ENCODE results near the gene ZNF85. TPM values are rescaled to one million over a fixed set of nuclear protein-coding genes. Genes with fewer than 3 reads are reported as not detected.

Gene ZNF85
- total RNA-seq, 1 donor = 9.8 TPM

DNA sequence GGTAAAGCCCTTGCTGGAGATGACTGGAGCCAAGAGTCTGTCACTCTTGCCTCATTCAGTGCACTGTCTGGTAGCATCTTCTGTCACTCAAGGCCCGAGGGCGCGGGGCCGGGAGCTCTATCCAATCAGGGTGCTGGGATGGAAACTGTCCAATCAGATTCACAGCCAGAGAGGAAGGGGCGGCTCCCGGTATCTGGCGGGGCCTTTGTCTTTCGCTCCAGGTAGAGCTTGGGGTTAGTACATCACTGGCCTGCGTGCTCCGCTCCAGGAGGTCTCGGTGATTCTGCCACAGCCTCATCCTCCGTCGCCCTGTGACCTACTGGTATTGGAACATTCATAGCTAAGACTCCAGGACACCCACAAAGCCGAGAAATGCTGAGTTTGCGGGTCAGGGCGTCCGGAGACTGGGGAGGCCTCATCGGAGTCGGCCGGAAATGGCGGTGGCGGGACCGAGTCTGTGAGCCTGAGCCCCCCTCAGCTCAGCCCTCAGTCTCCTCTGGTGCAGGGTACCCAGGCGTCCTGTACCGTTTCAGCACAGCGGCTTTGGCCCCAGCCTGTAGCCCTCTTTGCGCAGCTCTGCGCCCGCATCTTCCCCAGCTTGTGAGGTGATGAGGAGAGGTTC, 76.8 kb downstream of the ZNF85 start:
- TF ChIP-seq, protein P1, sequence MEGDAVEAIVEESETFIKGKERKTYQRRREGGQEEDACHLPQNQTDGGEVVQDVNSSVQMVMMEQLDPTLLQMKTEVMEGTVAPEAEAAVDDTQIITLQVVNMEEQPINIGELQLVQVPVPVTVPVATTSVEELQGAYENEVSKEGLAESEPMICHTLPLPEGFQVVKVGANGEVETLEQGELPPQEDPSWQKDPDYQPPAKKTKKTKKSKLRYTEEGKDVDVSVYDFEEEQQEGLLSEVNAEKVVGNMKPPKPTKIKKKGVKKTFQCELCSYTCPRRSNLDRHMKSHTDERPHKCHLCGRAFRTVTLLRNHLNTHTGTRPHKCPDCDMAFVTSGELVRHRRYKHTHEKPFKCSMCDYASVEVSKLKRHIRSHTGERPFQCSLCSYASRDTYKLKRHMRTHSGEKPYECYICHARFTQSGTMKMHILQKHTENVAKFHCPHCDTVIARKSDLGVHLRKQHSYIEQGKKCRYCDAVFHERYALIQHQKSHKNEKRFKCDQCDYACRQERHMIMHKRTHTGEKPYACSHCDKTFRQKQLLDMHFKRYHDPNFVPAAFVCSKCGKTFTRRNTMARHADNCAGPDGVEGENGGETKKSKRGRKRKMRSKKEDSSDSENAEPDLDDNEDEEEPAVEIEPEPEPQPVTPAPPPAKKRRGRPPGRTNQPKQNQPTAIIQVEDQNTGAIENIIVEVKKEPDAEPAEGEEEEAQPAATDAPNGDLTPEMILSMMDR (IDR thresholded peaks at IDR 0.05; ENCODE audit: extremely low read depth, low read depth, low read length) = no peak
- no peak overlapping the region for H3K27ac ChIP-seq (ENCODE audit: low read depth, low read length)
- no peaks in the 10 kb centered on the region for H4K20me1 ChIP-seq (ENCODE audit: insufficient read depth, low read length)
- peak overlapping the region; percentile 99 for H2AFZ ChIP-seq (ENCODE audit: low read length)
- no peaks in the 10 kb centered on the region for H3K79me2 ChIP-seq (ENCODE audit: insufficient read depth, low read length)
- peak overlapping the region; percentile 97 for H3K4me2 ChIP-seq (ENCODE audit: insufficient read depth, low read length)
- peak; percentile 98 for DNase-seq (ENCODE audit: insufficient read length, low spot score, missing footprints)
- H3K36me3 ChIP-seq (ENCODE audit: insufficient read depth, low read length) = no peaks in the 10 kb centered on the region
- no peaks in the 10 kb centered on the region for H3K9me3 ChIP-seq (ENCODE audit: low read depth, low read length)
- peaks cover 3% of the 10 kb centered on the region for H3K4me1 ChIP-seq (ENCODE audit: insufficient read depth, low read length)
- no peaks in the 10 kb centered on the region for H3K27me3 ChIP-seq (ENCODE audit: insufficient read depth, low read length)
- peak overlapping the region; percentile 85 for H3K4me3 ChIP-seq (ENCODE audit: insufficient read depth, low read length)

Other genes with a start within 250 kb of the ZNF85 start
- gene ZNF66, start 146.9 kb upstream of the ZNF85 start, total RNA-seq = 3.3 and 4.1 TPM in 2 replicates
- 11.9 and 14.1 TPM in 2 replicates for gene ZNF430, start 97.4 kb downstream of the ZNF85 start, total RNA-seq
- 5.1 and 5.6 TPM in 2 replicates for gene ZNF714, start 159.0 kb downstream of the ZNF85 start, total RNA-seq
- gene ZNF431, start 218.8 kb downstream of the ZNF85 start, total RNA-seq = 3.8 and 4.0 TPM in 2 replicates